ENCODE measurements around the gene C18orf63.

The C18orf63 gene

DNA sequence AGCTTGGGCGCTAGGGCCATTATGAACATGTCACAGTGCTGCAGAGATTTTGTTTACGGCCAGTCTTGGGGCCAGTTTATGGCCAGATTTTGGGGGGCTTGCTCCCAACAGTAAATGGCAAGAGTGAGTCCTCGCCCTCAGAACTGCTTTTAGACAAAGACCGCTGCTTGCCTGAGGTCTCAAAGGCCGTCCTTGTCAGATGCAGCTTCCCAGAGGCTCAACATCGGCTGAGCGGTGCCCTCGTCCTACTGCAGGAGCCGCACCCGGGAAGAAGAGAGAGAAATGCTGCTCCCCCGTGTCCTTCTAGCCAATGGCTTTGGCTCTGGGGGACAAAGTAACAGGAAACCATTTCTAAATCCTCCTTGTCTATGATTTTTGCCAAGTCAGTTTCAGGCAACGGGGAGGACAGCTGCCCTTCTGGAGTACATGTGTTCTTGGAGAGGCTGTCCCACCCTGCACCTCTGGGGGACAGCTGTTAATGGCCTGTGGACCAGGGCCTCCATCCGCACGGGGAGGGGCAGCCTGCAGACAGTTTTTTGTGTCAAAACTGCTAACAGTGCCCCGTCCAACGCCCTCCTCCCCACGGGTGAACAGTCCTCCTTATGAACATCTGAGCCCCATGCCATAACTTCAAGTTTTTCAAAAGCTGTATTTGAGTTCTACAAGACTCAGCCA, 66.1 kb downstream of the C18orf63 start:
- no peak for DNase-seq

- no peak for DNase-seq
Observed at GRCh38 chr18:74382481-74383017, 66.9 kb downstream of the C18orf63 start.

GRCh38 chr18:74387383-74387782, 71.7 kb downstream of the C18orf63 start:
- no peak for DNase-seq

DNA sequence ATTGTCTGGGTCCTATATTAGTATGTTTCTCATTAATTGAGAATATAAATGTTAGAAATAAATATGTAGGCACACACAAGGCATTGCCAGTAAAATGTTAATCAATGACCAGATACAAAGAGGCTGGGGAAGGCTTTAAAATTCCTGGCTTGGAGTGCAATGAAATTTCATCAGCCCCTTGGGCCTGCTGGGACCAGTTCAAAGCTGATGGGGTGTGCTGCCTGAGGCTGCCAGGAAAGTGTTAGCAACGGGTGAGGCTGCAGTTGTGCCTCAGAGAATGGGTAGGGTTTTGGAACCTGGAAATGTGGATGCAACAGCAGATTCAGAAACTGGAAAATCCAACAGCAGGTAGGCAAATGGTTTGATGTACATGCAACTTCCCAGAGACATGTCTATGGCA, 72.6 kb downstream of the C18orf63 start:
- DNase-seq: no peak

DNA sequence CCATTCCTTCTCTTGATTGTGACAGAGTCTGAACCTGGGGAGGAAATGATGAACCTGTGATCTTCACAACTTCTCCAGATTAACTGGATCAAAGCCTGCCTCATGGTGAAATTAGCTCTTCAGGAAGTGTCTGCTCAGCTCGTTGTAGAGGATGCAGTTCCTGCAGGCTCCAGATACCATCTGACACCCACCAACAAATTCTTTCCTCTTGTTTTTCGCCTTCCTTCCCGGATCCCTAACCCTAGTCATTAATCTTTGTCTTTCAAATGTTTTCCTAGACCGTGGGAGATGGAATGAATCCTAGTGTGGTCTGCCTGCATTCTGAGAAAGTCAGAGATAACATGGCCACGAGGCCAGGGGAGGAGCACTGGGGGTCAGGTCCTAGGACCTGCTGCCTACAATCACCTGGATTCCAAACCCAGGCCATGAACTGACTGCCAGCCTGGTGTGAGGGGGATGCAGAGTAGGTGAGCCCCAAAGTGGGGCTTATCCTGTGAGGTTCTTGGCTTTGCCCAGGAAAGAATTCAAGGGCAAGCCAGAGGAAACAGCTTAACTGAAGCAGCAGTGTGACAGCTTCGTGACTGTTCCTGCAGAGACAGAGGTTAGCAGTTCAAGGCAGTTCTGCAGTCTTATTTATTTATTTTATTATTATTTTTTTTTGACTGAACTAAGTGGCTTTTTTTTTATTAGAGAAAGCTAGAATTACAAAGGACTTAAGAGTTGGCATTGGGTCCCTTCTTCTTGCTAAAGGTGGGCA, 73.7 kb downstream of the C18orf63 start:
- no peak for DNase-seq

- no peak for DNase-seq
Observed at GRCh38 chr18:74389991-74390390, 74.4 kb downstream of the C18orf63 start.

- DNase-seq: no peak
Observed at GRCh38 chr18:74390900-74391299, 75.3 kb downstream of the C18orf63 start.

- DNase-seq: no peak
Observed at GRCh38 chr18:74392323-74392722, 76.7 kb downstream of the C18orf63 start.

DNA sequence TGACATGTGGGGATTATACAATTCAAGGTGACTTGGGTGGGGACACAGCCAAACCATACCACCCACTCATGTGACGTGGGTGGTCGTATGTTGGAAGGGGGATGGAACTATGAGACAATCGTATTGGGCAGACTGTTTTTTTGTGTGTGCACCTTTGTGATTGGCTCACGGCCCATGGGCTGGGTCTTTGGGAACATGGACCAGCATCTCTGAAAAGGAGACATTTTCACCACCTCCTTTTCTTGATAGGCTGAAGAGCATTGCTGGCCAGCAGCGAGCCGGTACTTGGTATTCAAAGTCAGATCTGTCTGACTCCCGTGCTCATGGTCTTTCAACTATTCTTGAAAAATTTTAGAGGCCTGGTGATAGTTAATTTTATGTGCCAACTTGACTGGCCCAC, 79.4 kb downstream of the C18orf63 start:
- no peak for DNase-seq

- DNase-seq: no peak
Observed at GRCh38 chr18:74395648-74396154, 80.1 kb downstream of the C18orf63 start.

GRCh38 chr18:74396171-74397169, 80.8 kb downstream of the C18orf63 start:
- no peak for DNase-seq

DNA sequence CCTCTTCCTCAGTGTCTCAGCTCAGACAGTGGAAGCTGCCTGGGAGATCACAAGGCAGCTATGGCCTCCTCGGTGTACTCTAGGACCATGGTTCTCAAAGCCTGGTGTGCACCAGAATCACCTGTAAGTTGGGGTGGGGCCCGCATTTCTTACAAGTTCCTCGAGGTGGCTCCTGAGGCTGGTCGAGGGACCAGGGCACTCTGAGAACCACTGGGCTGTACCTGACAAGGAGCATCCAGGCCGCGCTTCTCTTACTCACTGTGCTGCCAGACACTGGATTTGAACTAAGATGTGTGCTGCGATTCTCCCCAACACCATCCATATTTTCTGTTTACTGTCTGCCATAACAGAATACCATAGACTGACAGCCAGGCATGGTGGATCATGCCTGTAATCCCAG, 81.9 kb downstream of the C18orf63 start:
- DNase-seq: no peak

GRCh38 chr18:74399091-74399887, 83.7 kb downstream of the C18orf63 start:
- no peak for DNase-seq

DNA sequence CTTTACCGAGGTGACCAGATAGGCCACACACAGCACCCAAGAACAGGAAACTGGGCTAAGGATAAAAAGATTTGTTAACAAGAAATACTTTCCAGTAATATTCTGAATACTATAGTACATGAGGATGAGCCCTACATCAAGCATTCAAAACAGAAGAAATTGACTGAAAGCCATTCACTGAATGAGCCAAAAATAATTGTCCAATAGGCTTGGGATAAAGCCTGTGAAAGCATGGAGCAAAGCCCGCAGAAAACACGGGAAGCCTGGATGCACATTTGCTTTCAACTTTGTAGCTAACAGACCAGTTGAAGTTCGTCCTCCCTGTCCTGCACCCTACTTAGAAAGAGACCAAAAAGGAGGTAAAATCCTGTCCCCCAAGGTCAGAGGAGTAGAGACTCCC, 85.2 kb downstream of the C18orf63 start:
- DNase-seq: no peak

GRCh38 chr18:74402806-74403433, 87.3 kb downstream of the C18orf63 start:
- no peak for DNase-seq

GRCh38 chr18:74407888-74408287, 92.2 kb downstream of the C18orf63 start:
- no peak for DNase-seq
